GM19467 (cell line): ENCODE results near the gene TALDO1.

Experiments
- ATAC-seq: cut with Tn5 transposase; IDR thresholded peaks from one replicate; pipeline ENCODE4 v1.9.1; 2021; ENCODE audit warnings: mild to moderate bottlenecking, moderate library complexity; ENCODE audit not compliant: unreplicated experiment

Gene TALDO1

GRCh38 chr11:786235-787083, 39.2 kb downstream of the TALDO1 start:
- ATAC-seq: no peak

DNA sequence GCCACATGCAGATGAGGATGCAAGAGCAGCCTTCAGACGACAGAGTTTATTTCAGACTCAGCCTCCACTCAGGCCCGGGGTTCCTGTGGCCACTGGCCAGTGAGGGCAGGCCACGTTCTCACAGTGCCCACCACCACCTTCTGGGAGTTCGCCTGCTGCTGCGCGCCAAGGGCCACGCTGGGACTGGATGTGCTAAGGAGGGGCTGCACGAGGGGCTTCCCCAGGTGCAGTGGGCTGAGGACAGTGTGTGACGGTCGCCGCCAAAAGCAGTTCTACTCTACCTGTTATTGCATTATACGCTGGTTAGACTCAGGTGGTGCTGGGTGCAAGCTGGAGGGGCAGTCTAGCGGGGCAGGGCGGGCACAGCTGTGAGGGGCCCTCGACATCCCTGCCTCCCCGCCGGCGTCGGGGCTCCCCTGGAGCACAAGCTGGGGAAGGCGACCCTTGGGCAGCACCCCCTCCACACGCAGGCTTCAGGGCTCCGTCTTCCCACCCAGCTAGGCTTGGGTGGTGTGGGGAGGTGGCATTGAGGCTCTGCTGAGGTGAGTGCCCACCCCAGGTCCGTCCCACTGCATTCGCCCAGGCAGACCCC, 39.9 kb downstream of the TALDO1 start:
- no peak for ATAC-seq

DNA sequence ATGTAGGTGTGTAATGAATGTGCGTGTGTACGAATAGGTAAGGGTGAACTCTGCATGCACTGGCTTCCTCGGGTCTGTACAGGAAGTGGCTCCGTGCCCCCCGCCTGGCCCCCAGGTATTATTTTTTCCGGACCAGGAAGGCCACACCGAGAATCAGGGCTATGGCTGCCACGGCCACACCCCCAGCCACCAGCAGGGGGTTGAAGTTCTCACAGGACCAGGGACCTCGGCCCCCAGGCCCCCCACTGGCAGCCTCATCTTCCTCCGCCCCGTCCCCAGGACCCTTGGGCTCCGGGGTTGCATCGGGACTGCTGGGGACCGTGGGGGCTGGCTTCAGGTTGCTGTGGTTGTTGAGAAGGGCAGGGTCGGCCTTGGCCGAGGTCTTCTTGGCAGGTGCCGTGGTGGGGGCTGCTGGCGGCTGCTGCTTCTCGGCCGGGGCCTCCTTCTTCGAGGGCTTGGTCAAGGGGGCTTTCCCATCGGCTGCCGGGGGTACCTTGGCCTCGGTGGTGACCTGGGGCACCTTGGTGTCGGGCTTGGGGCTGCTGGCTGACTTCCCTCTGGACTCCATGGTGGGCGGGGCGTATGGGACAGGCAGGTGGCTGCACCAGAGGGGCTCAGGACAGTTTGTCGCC, 40.9 kb downstream of the TALDO1 start:
- ATAC-seq: no peak

GRCh38 chr11:788953-789940, 42.0 kb downstream of the TALDO1 start:
- ATAC-seq: no peak

- ATAC-seq: no peak
Observed at GRCh38 chr11:789943-790342, 42.7 kb downstream of the TALDO1 start, which contains the start of gene CEND1. CEND1 (minus strand) TSS chr11:790090; CDS start chr11:788576, 1,514 bp downstream.

- no peak for ATAC-seq
Observed at GRCh38 chr11:790721-791564, 43.7 kb downstream of the TALDO1 start.

DNA sequence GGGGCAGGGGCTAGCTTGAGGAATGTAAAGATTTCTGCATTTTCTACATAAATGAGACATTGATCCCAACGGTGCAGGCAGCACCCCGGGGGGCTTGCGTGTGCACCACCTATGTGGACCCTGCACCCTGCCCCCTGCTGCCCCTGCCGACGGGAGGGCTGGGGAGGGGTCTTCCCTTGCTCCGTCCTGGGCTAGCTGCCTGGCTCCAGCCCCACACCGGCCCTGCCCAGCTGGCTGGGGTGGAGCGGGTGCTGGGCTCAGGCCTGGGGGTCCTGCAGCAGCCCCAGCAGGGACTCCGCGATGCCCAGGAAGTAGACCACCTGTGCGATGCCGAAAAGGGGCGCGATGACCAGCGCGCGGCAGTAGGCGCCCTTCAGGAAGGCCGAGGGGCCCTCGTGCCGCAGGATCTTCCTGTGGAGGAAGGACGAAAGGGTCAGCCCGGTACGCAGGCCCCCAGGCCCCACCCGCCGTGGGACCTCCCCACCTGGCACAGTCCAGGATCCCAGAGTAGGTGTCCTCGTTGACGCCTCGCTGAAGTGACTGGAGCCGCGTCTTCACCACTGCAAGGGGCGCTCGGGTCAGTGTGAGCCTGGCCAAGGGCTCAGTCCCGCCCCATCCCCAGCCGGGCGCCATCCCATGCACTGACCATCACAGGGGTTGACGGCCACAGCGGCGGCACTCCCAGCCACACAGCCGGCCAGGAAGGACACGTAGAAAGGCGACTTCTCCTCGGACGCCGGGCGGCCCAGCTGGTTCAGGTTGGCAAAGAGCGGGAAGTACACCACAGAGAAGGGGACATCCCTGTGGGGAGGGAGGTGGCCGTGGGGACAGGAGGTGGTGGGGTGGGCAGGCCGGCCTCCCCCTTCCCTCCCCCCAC, 44.6 kb downstream of the TALDO1 start:
- no peak for ATAC-seq

DNA sequence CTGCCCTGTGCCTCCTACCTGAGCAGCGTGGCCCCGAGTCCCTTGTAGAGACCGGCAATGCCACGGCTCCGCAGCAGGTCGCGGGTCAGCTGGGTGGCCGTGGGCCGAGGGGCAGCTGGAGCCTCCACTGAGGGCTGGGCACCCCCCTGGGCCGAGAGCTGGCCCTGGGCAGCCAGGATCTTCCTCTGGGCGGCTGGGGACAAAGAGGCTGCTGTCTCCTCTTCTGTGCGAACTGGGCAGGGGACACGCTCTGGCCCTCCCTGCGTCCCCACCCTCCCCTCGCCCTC, 45.2 kb downstream of the TALDO1 start:
- no peak for ATAC-seq

DNA sequence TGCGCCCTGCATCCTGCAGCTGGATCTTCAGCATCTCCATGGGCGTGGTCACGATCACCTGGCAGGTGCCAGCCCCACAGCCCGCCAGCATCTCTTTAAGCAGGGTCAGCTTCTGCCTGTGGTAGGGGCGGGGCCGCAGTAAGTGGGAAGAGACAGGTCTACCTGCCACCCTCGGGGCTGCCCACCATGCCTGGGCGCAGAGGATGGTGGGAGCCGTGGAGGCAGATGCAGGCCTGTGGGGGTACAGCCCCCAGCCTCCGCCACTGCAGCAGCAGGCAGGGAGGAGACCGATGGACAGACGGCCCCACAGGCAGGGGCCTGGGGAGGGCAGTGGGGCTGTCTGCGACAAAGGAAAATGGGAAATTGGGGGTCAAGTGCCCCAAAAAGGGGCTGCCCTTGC, 45.6 kb downstream of the TALDO1 start:
- no peak for ATAC-seq

- ATAC-seq: no peak
Observed at GRCh38 chr11:793556-793955, 46.3 kb downstream of the TALDO1 start.

DNA sequence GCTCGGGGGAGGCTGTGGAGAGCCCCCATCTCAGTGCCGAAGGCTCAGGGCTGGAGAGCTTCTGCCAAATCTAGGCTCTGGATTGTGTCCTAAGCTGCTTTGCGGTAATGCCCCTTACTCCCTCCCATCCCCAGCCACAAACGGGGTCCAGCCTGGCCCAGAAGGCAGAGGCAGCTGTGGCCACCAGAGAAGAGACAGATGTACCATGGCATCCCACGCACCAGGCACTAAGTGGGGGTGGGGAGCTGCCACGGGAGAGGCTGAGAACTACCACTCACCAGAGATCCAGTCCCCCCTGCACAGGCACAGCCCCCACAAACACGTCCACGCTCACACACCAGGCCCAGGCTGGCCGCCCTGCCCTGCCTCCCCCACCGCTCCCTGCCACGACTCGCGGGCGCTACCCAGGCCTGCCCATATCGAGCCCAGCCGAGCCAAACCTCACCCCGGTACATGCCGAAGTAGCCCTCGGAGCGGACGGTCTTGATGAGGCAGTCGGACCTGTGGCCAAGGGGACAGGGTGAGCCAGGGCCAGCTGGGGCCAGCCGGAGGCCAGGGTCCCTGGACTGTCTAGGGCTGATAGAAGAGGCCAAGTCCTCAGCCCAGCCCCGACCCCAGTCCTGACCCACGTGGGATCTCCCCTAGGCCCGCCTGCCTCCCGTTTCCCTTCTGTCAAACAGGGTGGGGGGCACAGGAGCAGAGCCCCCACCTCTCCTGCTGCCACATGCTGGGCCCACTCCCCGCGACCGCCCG, 46.9 kb downstream of the TALDO1 start:
- ATAC-seq: no peak

DNA sequence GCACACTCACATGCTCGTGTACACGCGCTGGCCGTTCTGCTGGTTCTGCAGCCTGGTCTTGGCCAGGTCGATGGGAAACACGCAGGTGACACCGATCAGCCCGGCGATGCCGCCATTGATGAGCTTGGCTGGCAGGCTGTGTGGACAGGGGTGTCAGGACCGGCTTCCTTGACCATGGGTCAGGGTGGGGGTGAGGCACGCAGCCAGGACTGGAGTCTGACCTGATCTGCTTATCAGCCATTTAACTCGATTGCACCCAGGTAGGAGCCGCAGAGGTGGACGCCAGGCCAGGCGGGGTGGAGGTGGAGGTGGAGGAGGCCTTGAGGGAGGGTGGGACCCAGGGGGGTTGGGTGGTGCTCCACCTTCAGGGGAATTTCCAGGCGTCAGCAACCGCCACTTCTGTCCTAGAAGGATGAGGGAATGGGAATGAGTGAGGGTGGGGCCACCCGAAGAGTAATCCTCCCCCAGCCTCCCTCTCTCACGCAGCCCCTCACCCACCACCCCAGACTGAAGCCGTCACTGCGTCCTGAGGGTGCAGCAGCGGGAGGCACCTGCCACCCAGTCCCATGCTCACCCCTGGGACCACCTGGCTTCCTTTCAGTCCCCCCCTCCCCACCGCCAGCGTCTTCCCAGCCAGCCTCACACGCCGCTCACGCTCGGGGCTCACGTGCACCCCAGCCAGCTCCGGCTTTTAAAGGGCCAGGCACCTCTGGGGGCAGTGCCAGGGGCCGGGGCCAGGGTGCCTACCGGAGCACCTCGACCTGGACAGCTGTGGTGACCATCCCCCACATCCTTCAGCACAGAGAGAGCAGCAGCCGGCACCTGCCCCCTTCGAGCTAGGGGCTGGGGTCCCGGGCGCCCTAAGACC, 47.7 kb downstream of the TALDO1 start:
- no peak for ATAC-seq

GRCh38 chr11:795634-796564, 48.6 kb downstream of the TALDO1 start:
- ATAC-seq: peak; percentile 35

- no peak for ATAC-seq
Observed at GRCh38 chr11:796565-797295, 49.5 kb downstream of the TALDO1 start.

DNA sequence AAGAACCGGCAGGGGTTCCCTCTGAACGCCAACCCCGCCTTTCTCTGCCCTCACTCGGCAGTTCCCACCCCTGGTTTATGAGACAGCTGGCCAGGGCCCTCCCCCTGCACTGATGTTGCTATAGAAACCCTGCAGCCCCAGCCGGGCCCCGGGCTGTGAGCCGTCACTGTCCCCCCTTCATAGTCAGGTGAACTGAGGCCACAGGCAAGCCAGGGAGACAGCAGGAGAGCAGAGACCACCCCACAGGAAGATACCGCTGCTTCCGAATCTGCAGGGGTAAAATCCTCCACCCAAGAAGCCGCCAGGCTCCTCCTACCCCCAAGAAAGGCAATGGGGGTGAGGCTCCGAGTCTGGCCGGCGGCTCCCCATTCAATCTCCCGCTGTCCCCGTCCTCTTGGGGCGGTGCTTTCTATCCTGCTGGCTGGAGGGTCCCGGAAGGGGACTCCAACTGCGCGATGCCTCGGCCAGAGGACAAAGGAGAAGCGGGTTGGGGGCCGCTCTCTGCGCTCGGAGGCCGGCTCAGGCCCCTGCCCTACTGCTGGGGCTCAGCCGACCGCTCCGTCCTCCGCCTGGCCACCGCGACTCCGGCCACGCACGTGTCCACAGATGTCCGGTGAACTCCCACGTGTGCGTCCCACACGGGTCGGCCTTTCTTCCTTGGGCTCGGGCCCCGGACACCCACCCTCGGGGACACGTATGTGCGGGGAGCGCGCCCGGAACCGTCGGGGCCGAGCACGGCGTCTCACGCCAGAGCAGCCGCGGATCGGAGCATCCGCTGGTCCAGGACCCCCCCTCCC, 50.2 kb downstream of the TALDO1 start:
- ATAC-seq: peak; percentile 29
